Globus pallidus (tissue), 1 donor: ENCODE results near the gene RUNX3.

Experiments used
- DNase-seq: peaks from one replicate; pipeline ENCODE4 v3.0.0-alpha.2; 2015; ENCODE audit warnings: low spot score

RUNX3 gene

GRCh38 chr1:24861821-24862727 lies 68.0 kb downstream of the RUNX3 start:
- no peak for DNase-seq

GRCh38 chr1:24860841-24861240 lies 69.2 kb downstream of the RUNX3 start:
- DNase-seq: no peak

- no peak for DNase-seq
Measured at GRCh38 chr1:24859063-24860010, 70.7 kb downstream of the RUNX3 start.

GRCh38 chr1:24858277-24858676 lies 71.8 kb downstream of the RUNX3 start:
- no peak for DNase-seq

- no peak for DNase-seq
Measured at GRCh38 chr1:24857507-24858133, 72.5 kb downstream of the RUNX3 start.

GRCh38 chr1:24856787-24857506 lies 73.1 kb downstream of the RUNX3 start:
- DNase-seq: no peak

- no peak for DNase-seq
Measured at GRCh38 chr1:24855474-24855873, 74.6 kb downstream of the RUNX3 start.

GRCh38 chr1:24853649-24854048 lies 76.4 kb downstream of the RUNX3 start:
- no peak for DNase-seq

GRCh38 chr1:24850328-24850920 lies 79.7 kb downstream of the RUNX3 start:
- no peak for DNase-seq

GRCh38 chr1:24849672-24850295 lies 80.3 kb downstream of the RUNX3 start:
- no peak for DNase-seq
